ENCODE data around the gene GIPC3.

DNA sequence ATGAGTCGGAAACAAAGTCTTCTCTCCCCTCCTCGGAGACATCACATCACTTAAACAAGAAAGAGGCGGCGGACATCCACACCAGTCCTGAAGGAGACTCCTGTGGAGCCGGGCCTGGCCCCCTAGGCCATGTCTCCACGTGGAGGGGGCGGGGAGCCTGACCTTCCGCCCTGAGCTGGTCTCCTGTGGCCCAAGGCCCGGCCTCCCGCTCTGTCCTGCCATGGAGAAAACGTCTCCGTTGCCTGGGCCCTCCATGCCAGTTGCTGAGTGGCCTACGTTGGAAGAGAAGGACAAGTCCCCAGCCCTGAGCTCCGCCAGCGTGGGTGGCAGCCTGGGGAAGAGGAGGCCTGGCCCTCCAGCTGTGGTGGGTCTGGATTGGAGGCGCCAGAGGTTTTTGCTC, 46.8 kb downstream of the GIPC3 start:
- TF ChIP-seq, protein P1, sequence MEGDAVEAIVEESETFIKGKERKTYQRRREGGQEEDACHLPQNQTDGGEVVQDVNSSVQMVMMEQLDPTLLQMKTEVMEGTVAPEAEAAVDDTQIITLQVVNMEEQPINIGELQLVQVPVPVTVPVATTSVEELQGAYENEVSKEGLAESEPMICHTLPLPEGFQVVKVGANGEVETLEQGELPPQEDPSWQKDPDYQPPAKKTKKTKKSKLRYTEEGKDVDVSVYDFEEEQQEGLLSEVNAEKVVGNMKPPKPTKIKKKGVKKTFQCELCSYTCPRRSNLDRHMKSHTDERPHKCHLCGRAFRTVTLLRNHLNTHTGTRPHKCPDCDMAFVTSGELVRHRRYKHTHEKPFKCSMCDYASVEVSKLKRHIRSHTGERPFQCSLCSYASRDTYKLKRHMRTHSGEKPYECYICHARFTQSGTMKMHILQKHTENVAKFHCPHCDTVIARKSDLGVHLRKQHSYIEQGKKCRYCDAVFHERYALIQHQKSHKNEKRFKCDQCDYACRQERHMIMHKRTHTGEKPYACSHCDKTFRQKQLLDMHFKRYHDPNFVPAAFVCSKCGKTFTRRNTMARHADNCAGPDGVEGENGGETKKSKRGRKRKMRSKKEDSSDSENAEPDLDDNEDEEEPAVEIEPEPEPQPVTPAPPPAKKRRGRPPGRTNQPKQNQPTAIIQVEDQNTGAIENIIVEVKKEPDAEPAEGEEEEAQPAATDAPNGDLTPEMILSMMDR (IDR thresholded peaks at IDR 0.05; ENCODE audit: low read depth, low read length, missing input control): no peak
- TF ChIP-seq, protein P2, sequence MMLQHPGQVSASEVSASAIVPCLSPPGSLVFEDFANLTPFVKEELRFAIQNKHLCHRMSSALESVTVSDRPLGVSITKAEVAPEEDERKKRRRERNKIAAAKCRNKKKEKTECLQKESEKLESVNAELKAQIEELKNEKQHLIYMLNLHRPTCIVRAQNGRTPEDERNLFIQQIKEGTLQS (IDR thresholded peaks at IDR 0.05): no peak
- no peak for TF ChIP-seq SP1 (IDR thresholded peaks at IDR 0.05)
